HepG2 (cell line): ENCODE results near the gene SYNE3. TPM values are rescaled to one million over a fixed set of nuclear protein-coding genes. Genes with fewer than 3 reads are reported as not detected.

Experiments
- ARID5B ChIP-seq: IDR thresholded peaks from 2 replicates; pipeline ENCODE4 v1.4.0; 2020; ENCODE audit warnings: mild to moderate bottlenecking, missing genetic modification reagents
- ARNT ChIP-seq: fragments of 450-650 bp; IDR thresholded peaks from 2 replicates; pipeline ENCODE4 v1.6.1; 2017
- ATF1 ChIP-seq: IDR thresholded peaks from 2 replicates; pipeline ENCODE4 v1.6.1; 2016; ENCODE audit warnings: mild to moderate bottlenecking, control low read depth
- CBX1 ChIP-seq: IDR thresholded peaks from one replicate; pipeline ENCODE4 v1.6.1; 2016; ENCODE audit warnings: antibody characterized with exemption, low read depth
- CERS6 ChIP-seq: sonication (generic); formaldehyde crosslinking; IDR thresholded peaks from 2 replicates; pipeline ENCODE4 v1.5.0; 2020; ENCODE audit warnings: missing genetic modification reagents
- DNMT3B ChIP-seq: conservative IDR thresholded peaks from 2 replicates; pipeline ENCODE4 v1.6.1; 2016; ENCODE audit warnings: missing biosample characterization, control low read depth
- DPF2 ChIP-seq: sonication (generic); formaldehyde crosslinking; IDR thresholded peaks from 2 replicates; pipeline ENCODE4 v1.4.0; 2020; ENCODE audit warnings: mild to moderate bottlenecking, low read depth, missing genetic modification reagents, borderline replicate concordance
- FIP1L1 ChIP-seq: fragments of 200-400 bp; formaldehyde crosslinking; IDR thresholded peaks from 2 replicates; pipeline ENCODE4 v1.6.1; 2018; ENCODE audit warnings: low read depth, mild to moderate bottlenecking, low read length, moderate library complexity, borderline replicate concordance; ENCODE audit not compliant: insufficient read depth
- FOXM1 ChIP-seq: sonication (generic); formaldehyde crosslinking; IDR thresholded peaks from 2 replicates; pipeline ENCODE4 v1.5.0; 2020; ENCODE audit warnings: missing genetic modification reagents
- HOXA9 ChIP-seq: sonication (generic); formaldehyde crosslinking; IDR thresholded peaks from 2 replicates; pipeline ENCODE4 v1.8.1; 2022; ENCODE audit warnings: missing genetic modification reagents, mild to moderate bottlenecking, moderate library complexity, borderline replicate concordance
- KAT7 ChIP-seq: IDR thresholded peaks from 2 replicates; pipeline ENCODE4 v1.6.1; 2018; ENCODE audit warnings: borderline replicate concordance, missing compliant biosample characterization
- MED13 ChIP-seq: sonication (generic); formaldehyde crosslinking; IDR thresholded peaks from 2 replicates; pipeline ENCODE4 v1.5.0; 2020; ENCODE audit warnings: missing genetic modification reagents
- MXD4 ChIP-seq: IDR thresholded peaks from 2 replicates; pipeline ENCODE4 v1.6.1; 2016; ENCODE audit warnings: mild to moderate bottlenecking, missing biosample characterization, missing genetic modification reagents
- NCOA2 ChIP-seq: sonication (generic); formaldehyde crosslinking; IDR thresholded peaks from 2 replicates; pipeline ENCODE4 v1.8.0; 2022; ENCODE audit warnings: inconsistent platforms
- NRL ChIP-seq: sonication (generic); formaldehyde crosslinking; IDR thresholded peaks from 2 replicates; pipeline ENCODE4 v1.5.0; 2020; ENCODE audit warnings: missing genetic modification reagents, mild to moderate bottlenecking, moderate library complexity, borderline replicate concordance
- RELA ChIP-seq: sonication (generic); formaldehyde crosslinking; IDR thresholded peaks from 2 replicates; pipeline ENCODE4 v1.4.0; 2020; ENCODE audit warnings: missing genetic modification reagents
- RXRB ChIP-seq: IDR thresholded peaks from 2 replicates; pipeline ENCODE4 v1.6.1; 2016; ENCODE audit warnings: borderline replicate concordance, missing genetic modification reagents, missing compliant biosample characterization
- SNRNP70 ChIP-seq: fragments of 200-400 bp; formaldehyde crosslinking; IDR thresholded peaks from 2 replicates; pipeline ENCODE4 v1.6.1; 2017; ENCODE audit warnings: mild to moderate bottlenecking, low read depth, low read length, moderate library complexity
- THRA ChIP-seq: sonication (generic); formaldehyde crosslinking; IDR thresholded peaks from 2 replicates; pipeline ENCODE4 v1.4.0; 2020; ENCODE audit warnings: missing genetic modification reagents, borderline replicate concordance
- WIZ ChIP-seq: sonication (generic); formaldehyde crosslinking; IDR thresholded peaks from 2 replicates; pipeline ENCODE4 v1.5.1; 2020; ENCODE audit warnings: mild to moderate bottlenecking, missing genetic modification reagents
- ZNF230 ChIP-seq: sonication (generic); formaldehyde crosslinking; IDR thresholded peaks from 2 replicates; pipeline ENCODE4 v1.4.0; 2020; ENCODE audit warnings: mild to moderate bottlenecking, missing genetic modification reagents
- ZNF292 ChIP-seq: sonication (generic); formaldehyde crosslinking; IDR thresholded peaks from 2 replicates; pipeline ENCODE4 v1.8.1; 2022; ENCODE audit warnings: mild to moderate bottlenecking, low read depth, missing genetic modification reagents, borderline replicate concordance
- ZNF362 ChIP-seq: sonication (generic); formaldehyde crosslinking; IDR thresholded peaks from 2 replicates; pipeline ENCODE4 v1.4.0; 2020; ENCODE audit warnings: missing genetic modification reagents, mild to moderate bottlenecking, borderline replicate concordance
- polyA plus RNA-seq, 8 experiments: library from polyadenylated mRNA; depleted of rRNA in 3 of 8; stranded (reverse) in 7 of 8; unstranded in 1 of 8; fragments of >200 nt; fragmentation: Illumina TruSeq in 4 of 8; extraction: Trizol in 4 of 8; gene quantifications; 2 replicates each; pipeline versions ENCODE4 v1.2.1 to v1.2.3, GENCODE V29; 2011 to 2016; ENCODE audit warnings: low read depth in 4 of 8, missing spikeins in 1 of 8, mixed read lengths in 1 of 8; ENCODE audit not compliant: insufficient read depth in 1 of 8
- total RNA-seq, 5 experiments: library from RNA; depleted of rRNA; stranded (reverse); fragments of >200 nt; fragmentation: Illumina TruSeq; extraction: Trizol; gene quantifications; 2 replicates each; pipeline ENCODE4 v1.2.3, GENCODE V29; 2016; ENCODE audit warnings: low read depth in 1 of 5

The SYNE3 gene
- total and polyA plus RNA-seq, 2 of the 13 experiments (the other 11 are each of a cell fraction or from before 2014, with no cell fraction given), result 7.8 to 8.0 TPM

GRCh38 chr14:95523051-95523814 is 6.8 kb upstream of the SYNE3 start (continued):
- TF ChIP-seq ARID5B (peak; percentile 92), ARNT (no peak), THRA (CRISPR knock-in tag) (peak; percentile 43; the same call in 1 of the 2 replicates), ZNF230 (CRISPR knock-in tag) (no peak), CERS6 (CRISPR knock-in tag) (no peak), CBX1 (no peak), DNMT3B (CRISPR knock-in tag) (no peak), KAT7 (CRISPR knock-in tag) (peak; percentile 14; the same call in 1 of the 2 replicates), ATF1 (CRISPR knock-in tag) (no peak), WIZ (CRISPR knock-in tag) (no peak), MXD4 (CRISPR knock-in tag) (no peak), NCOA2 (CRISPR knock-in tag) (peak; percentile 92), MED13 (no peak), DPF2 (CRISPR knock-in tag) (peak; percentile 64; the same call in 1 of the 2 replicates), ZNF292 (CRISPR knock-in tag) (peak; percentile 73), SNRNP70 (no peak), FIP1L1 (no peak), HOXA9 (CRISPR knock-in tag) (no peak), FOXM1 (CRISPR knock-in tag) (no peak), RELA (no peak), ZNF362 (CRISPR knock-in tag) (peak; percentile 39; the same call in 1 of the 2 replicates), NRL (CRISPR knock-in tag) (no peak), RXRB (CRISPR knock-in tag) (peak; percentile 72)
